ENCODE data around the gene UBE2D3.

- TF ChIP-seq CTCF (conservative IDR thresholded peaks at IDR 0.05; ENCODE audit: low read depth, low read length): no peak
- no peak for TF ChIP-seq POLR2A (IDR thresholded peaks at IDR 0.05; ENCODE audit: low read depth, low read length)
- no peak for TF ChIP-seq RFX5 (IDR thresholded peaks at IDR 0.05; ENCODE audit: low read depth, low read length)
- no peak for TF ChIP-seq MAZ (IDR thresholded peaks at IDR 0.05; ENCODE audit: borderline replicate concordance, low read depth, low read length)
- no peak for TF ChIP-seq CEBPB (IDR thresholded peaks at IDR 0.05; ENCODE audit: low read depth, low read length)
- no peak for TF ChIP-seq RCOR1 (IDR thresholded peaks at IDR 0.05; ENCODE audit: insufficient replicate concordance, low read length)
- TF ChIP-seq USF2 (IDR thresholded peaks at IDR 0.05; ENCODE audit: low read depth, low read length): no peak
- no peak for TF ChIP-seq RAD21 (IDR thresholded peaks at IDR 0.05; ENCODE audit: low read length)
- no peak for TF ChIP-seq MAFK (IDR thresholded peaks at IDR 0.05; ENCODE audit: low read depth, low read length)
- TF ChIP-seq SMC3 (IDR thresholded peaks at IDR 0.05; ENCODE audit: low read depth, low read length): no peak
Observed at GRCh38 chr4:102809190-102809589, 18.2 kb downstream of the UBE2D3 start.

Measured in IMR-90 (cell line).